Activated CD4-positive, alpha-beta memory T cell treated with anti-CD3 and anti-CD28 coated beads, Interleukin-2, amount 10 ng/mL, durations not matched to agents 7 days and 5 days (primary cell): ENCODE measurements around the gene FGR. TPM values are rescaled to one million over a fixed set of nuclear protein-coding genes. Genes with fewer than 3 reads are reported as not detected.

Source experiments
- CTCF ChIA-PET: fragments of 350-600 bp; sonication (Branson Sonifier 250); formaldehyde crosslinking; loops from one replicate; lab custom pipeline; 2021; ENCODE audit warnings: antibody characterized with exemption, inconsistent platforms; lab: Charles Lee
- POLR2A ChIA-PET: fragments of 350-600 bp; sonication (Branson Sonifier 250); formaldehyde crosslinking; loops from one replicate; lab custom pipeline; 2021; ENCODE audit warnings: antibody characterized with exemption; lab: Charles Lee
- DNase-seq: peaks from one replicate; pipeline ENCODE4 v3.0.0-alpha.2; 2020
- H3K27ac Mint-ChIP-seq: one replicate; pipeline ENCODE4 v1.8.0; 2021; ENCODE audit warnings: mild to moderate bottlenecking, mixed read lengths
- H3K27me3 Mint-ChIP-seq: one replicate; pipeline ENCODE4 v1.8.0; 2021; ENCODE audit warnings: mixed read lengths
- H3K36me3 Mint-ChIP-seq: one replicate; pipeline ENCODE4 v1.8.0; 2021; ENCODE audit warnings: low read depth, mixed read lengths
- H3K4me1 Mint-ChIP-seq: one replicate; pipeline ENCODE4 v1.8.0; 2021; ENCODE audit warnings: mixed read lengths
- H3K4me3 Mint-ChIP-seq: one replicate; pipeline ENCODE4 v1.8.0; 2021; ENCODE audit warnings: mild to moderate bottlenecking, mixed read lengths
- H3K9me3 Mint-ChIP-seq: one replicate; pipeline ENCODE4 v1.8.0; 2021; ENCODE audit warnings: mixed read lengths
- total RNA-seq, 2 experiments: library from RNA; stranded (reverse); gene quantifications; one replicate each; pipeline ENCODE4 v1.2.3, GENCODE V29; 2021

Gene FGR
- total RNA-seq, 2 experiments from 2014 or later = not detected

DNA sequence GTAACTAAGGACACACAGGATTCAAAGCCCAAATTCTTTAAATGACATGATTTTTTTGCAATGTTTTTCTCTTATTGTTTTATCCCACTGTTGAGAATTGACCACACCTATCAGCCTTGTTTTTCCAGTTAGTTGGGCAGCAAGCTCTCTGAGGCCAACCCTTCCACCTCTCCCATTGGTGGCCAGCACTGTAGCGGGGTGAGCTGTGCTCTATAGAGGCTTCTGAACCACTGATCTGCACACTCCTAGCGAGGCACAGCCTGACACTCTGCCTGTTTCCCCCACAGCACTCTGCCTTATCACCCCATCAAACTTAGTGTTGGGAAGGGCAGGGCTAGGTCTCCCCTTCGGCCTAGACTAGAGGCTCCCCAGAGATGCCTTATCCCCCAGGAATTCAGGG lies 50.5 kb downstream of the FGR start:
- H3K36me3 Mint-ChIP-seq = no peaks in the 10 kb centered on the region
- POLR2A ChIA-PET = no interaction called here
- CTCF ChIA-PET = interaction anchor here (0.9 to 1.7 kb wide), 4 partner anchors 11 to 168 kb away, joined by 3 to 4 read pairs (median 4); no protein-coding TSS in a partner anchor

GRCh38 chr1:27583479-27583878 lies 51.5 kb downstream of the FGR start:
- CTCF ChIA-PET = interaction anchor here (1.1 to 1.5 kb wide), 4 partner anchors 23 to 79 kb away, joined by 3 to 9 read pairs (median 4); no protein-coding TSS in a partner anchor
- POLR2A ChIA-PET = interaction anchor here (1.5 kb wide), 1 partner anchor 13 kb away, joined by 3 read pairs; no protein-coding TSS in a partner anchor
- H3K27me3 Mint-ChIP-seq = no peaks in the 10 kb centered on the region
- no peak overlapping the region for H3K27ac Mint-ChIP-seq
- H3K4me1 Mint-ChIP-seq = peaks cover 7% of the 10 kb centered on the region
- H3K9me3 Mint-ChIP-seq = no peaks in the 10 kb centered on the region
- H3K4me3 Mint-ChIP-seq = no peak overlapping the region
- no peaks in the 10 kb centered on the region for H3K36me3 Mint-ChIP-seq
- DNase-seq = no peak

More for the DNA sequence above, 50.5 kb downstream of the FGR start:
- H3K4me1 Mint-ChIP-seq = peaks cover 3% of the 10 kb centered on the region
- no peaks in the 10 kb centered on the region for H3K9me3 Mint-ChIP-seq
- H3K27ac Mint-ChIP-seq = no peak overlapping the region
- H3K27me3 Mint-ChIP-seq = no peaks in the 10 kb centered on the region
- no peak overlapping the region for H3K4me3 Mint-ChIP-seq
- no peak for DNase-seq

GRCh38 chr1:27581823-27582243 lies 53.2 kb downstream of the FGR start:
- POLR2A ChIA-PET = no interaction called here
- Mint-ChIP-seq H3K36me3 (no peaks in the 10 kb centered on the region), H3K27me3 (peaks cover 4% of the 10 kb centered on the region), H3K9me3 (no peaks in the 10 kb centered on the region), H3K27ac (no peak overlapping the region), H3K4me1 (peaks cover 7% of the 10 kb centered on the region), H3K4me3 (no peak overlapping the region)
- CTCF ChIA-PET = interaction anchor here (0.9 kb wide), 1 partner anchor 14 kb away, joined by 3 read pairs; no protein-coding TSS in a partner anchor
- DNase-seq = no peak

DNA sequence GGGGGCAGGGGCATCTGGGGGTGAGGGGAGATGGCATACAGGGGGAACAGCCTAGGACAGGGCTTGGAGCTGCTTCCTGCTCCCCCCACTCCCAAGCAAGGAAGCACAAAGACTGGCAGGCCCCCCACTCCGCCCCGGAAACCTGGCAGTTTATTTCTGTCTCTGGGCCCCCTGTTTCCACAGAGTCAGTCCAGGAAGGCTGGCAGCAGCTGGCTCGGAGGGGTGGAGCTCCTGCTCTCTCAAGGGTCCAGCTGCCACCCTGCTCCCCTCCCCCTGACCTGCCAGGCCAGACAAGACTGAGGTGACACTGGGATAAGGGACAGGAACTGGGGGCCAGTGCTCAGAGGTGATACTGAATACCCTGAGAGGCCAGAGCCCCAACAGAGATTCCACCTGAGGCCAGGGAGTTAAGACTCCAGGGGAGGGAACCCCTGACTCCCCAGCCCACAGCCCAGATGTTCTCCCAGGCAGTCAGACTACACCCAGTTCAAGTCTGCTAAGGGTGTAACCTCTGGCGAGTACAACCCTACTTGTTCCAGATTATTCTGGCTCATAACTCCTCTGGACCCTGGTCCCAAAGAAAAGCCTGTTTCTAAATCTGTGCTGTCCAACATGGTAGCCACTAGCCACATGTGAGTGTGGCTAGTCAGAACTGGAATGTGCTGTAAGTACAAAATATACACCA lies 57.3 kb downstream of the FGR start:
- no peak overlapping the region for H3K4me3 Mint-ChIP-seq

DNA sequence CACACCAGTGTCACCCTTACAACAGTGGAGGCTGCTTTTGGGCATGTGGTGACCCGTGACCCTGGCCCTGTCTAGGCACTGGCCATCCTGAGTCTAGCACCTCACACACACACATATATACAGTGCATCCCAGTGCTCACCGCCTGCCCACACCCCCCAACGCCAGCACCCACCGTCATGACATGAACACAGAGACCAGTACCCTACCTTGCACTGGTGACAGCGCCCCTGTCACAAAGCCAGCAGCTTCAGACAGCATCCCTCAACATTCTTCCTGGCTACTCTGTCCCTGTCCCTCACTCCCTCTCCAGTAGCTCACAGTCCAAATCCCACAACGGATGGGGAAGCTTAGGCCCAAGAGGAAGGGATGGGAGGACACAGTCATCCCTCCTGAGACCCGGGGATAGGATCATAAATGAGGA lies 58.2 kb downstream of the FGR start:
- Mint-ChIP-seq H3K27me3 (peaks cover 20% of the 10 kb centered on the region), H3K4me1 (peaks cover 8% of the 10 kb centered on the region), H3K27ac (no peak overlapping the region), H3K36me3 (peaks cover 3% of the 10 kb centered on the region), H3K4me3 (no peak overlapping the region), H3K9me3 (no peaks in the 10 kb centered on the region)
- CTCF ChIA-PET = interaction anchor here (0.8 to 3.7 kb wide), 2 partner anchors 20 to 93 kb away, joined by 3 to 12 read pairs; no protein-coding TSS in a partner anchor
- DNase-seq = no peak
- POLR2A ChIA-PET = interaction anchor here (1.2 kb wide), 1 partner anchor 20 kb away, joined by 3 read pairs; no protein-coding TSS in a partner anchor

More for the DNA sequence above, 57.3 kb downstream of the FGR start:
- Mint-ChIP-seq H3K27me3 (peaks cover 20% of the 10 kb centered on the region), H3K27ac (no peak overlapping the region), H3K4me1 (peaks cover 6% of the 10 kb centered on the region), H3K36me3 (peaks cover 3% of the 10 kb centered on the region), H3K9me3 (no peaks in the 10 kb centered on the region)
- CTCF ChIA-PET = interaction anchor here (3.7 kb wide), 1 partner anchor 21 kb away, joined by 12 read pairs; no protein-coding TSS in a partner anchor
- POLR2A ChIA-PET = interaction anchor here (1.2 kb wide), 1 partner anchor 21 kb away, joined by 3 read pairs; no protein-coding TSS in a partner anchor
- no peak for DNase-seq

GRCh38 chr1:27575840-27576331 lies 59.1 kb downstream of the FGR start:
- H3K27me3 Mint-ChIP-seq = peaks cover 20% of the 10 kb centered on the region
- peaks cover 10% of the 10 kb centered on the region for H3K4me1 Mint-ChIP-seq
- CTCF ChIA-PET = interaction anchor here (3.7 kb wide), 1 partner anchor 19 kb away, joined by 12 read pairs; no protein-coding TSS in a partner anchor
- no peak overlapping the region for H3K4me3 Mint-ChIP-seq
- DNase-seq = no peak
- H3K9me3 Mint-ChIP-seq = no peaks in the 10 kb centered on the region
- H3K27ac Mint-ChIP-seq = no peak overlapping the region
- POLR2A ChIA-PET = interaction anchor here (1.6 kb wide), 1 partner anchor 86 kb away, joined by 3 read pairs; the partner anchor contains the start of gene WASF2
- peaks cover 3% of the 10 kb centered on the region for H3K36me3 Mint-ChIP-seq

GRCh38 chr1:27574871-27575831 lies 59.8 kb downstream of the FGR start:
- Mint-ChIP-seq H3K36me3 (peaks cover 3% of the 10 kb centered on the region), H3K4me3 (no peak overlapping the region), H3K9me3 (no peaks in the 10 kb centered on the region), H3K4me1 (peaks cover 10% of the 10 kb centered on the region), H3K27me3 (peaks cover 21% of the 10 kb centered on the region), H3K27ac (no peak overlapping the region)
- ChIA-PET CTCF (interaction anchor here (3.7 kb wide), 1 partner anchor 18 kb away, joined by 12 read pairs; no protein-coding TSS in a partner anchor), POLR2A (interaction anchor here (1.6 kb wide), 1 partner anchor 85 kb away, joined by 3 read pairs; the partner anchor contains the start of gene WASF2)
- DNase-seq = no peak

DNA sequence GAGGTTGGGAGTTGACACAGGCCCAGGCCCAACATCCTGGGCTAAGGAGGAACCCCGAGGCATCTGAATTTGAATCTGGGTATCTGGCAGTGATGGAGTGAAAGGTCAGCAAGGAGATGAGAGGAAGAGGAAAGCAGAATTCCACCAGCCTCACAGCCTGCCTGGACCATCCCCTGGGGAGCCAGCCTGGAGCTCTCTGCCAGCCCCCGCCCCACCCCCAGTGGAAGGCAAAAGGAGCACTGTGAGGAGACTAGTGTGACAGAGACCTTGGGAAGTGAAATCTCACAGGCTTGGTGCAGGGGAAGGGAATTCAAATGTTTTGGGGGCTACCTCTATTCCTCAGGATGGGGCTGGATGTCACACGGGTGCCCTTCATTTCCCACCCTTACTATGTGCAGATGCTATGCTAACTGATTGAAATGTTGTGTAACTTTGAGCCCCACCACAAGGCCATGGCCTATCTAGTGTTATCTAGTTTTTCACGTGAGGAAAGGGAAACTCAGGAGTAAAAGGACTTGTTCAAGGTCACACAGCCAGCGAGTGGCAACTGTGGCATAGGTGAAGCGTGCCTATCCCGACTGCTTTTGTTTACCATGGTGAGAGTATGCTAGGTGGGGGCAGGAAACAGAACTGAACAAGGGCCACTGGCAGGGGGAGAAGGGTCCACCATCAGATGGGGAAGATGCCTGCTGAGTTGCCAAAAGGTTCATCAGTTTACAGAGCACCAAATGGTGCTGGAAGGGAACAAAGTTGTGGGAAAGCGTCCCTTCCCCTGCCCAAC lies 60.8 kb downstream of the FGR start:
- Mint-ChIP-seq H3K36me3 (peaks cover 3% of the 10 kb centered on the region), H3K27ac (no peak overlapping the region), H3K27me3 (peaks cover 23% of the 10 kb centered on the region), H3K4me1 (peaks cover 11% of the 10 kb centered on the region), H3K9me3 (no peaks in the 10 kb centered on the region), H3K4me3 (no peak overlapping the region)
- POLR2A ChIA-PET = interaction anchor here (0.9 to 1.6 kb wide), 2 partner anchors 17 to 84 kb away, joined by 3 read pairs; partner anchors contain the start of gene WASF2
- no peak for DNase-seq
- CTCF ChIA-PET = interaction anchor here (2.3 kb wide), 1 partner anchor 17 kb away, joined by 11 read pairs; no protein-coding TSS in a partner anchor

DNA sequence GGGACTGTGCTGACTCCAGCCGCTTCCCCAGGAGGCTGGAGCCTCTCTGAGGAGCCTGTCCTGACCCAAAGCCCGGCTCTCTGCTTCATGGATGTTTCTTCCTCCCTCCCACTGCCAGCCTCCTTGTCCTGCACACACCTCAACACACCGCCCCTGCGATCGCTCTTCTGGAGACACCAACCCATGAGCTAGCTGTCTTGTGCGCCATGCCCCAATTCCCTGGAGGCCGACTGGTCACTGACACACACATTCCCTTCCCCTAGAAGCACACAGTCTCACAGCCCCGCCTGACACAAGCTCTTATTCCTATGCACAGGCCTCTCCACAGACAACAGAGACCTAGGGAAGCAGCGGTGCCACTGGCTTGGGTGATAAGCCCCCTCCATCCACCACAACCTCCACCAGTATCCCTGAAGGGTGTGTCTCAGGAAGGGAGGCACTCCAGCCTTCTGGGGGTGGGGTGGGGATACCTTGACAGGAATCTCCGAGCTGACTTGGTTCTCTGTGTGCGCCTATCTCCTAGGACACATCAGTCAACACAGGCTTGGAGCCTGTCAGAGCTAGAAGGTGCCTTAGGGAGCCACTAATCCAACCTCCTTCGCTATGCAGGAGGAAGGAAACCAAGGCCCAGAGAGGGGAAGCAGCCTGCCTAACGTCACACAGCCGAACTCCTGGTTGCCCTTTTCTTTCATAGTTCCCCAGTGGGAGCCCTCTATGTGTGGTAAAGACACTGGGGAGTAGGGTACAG lies 62.1 kb downstream of the FGR start:
- peaks cover 18% of the 10 kb centered on the region for H3K4me1 Mint-ChIP-seq
- CTCF ChIA-PET = interaction anchor here (1.0 to 2.3 kb wide), 2 partner anchors 16 to 33 kb away, joined by 3 to 11 read pairs; no protein-coding TSS in a partner anchor
- H3K4me3 Mint-ChIP-seq = no peak overlapping the region
- peaks cover 25% of the 10 kb centered on the region for H3K27me3 Mint-ChIP-seq
- H3K9me3 Mint-ChIP-seq = no peaks in the 10 kb centered on the region
- no peak overlapping the region for H3K27ac Mint-ChIP-seq
- DNase-seq = no peak
- H3K36me3 Mint-ChIP-seq = peaks cover 3% of the 10 kb centered on the region
- POLR2A ChIA-PET = interaction anchor here (0.9 kb wide), 2 partner anchors 15 to 16 kb away, joined by 3 read pairs; no protein-coding TSS in a partner anchor

- Mint-ChIP-seq H3K4me3 (no peak overlapping the region), H3K27ac (no peak overlapping the region), H3K9me3 (no peaks in the 10 kb centered on the region), H3K4me1 (peaks cover 23% of the 10 kb centered on the region), H3K27me3 (peaks cover 24% of the 10 kb centered on the region), H3K36me3 (peaks cover 3% of the 10 kb centered on the region)
- POLR2A ChIA-PET = interaction anchor here (0.9 kb wide), 1 partner anchor 15 kb away, joined by 3 read pairs; no protein-coding TSS in a partner anchor
- no peak for DNase-seq
- CTCF ChIA-PET = interaction anchor here (2.3 to 5.4 kb wide), 2 partner anchors 15 kb away, joined by 11 to 82 read pairs; no protein-coding TSS in a partner anchor
Observed at GRCh38 chr1:27572019-27572678, 62.8 kb downstream of the FGR start.
